ENCODE data around the gene PGAM2. TPM values are rescaled to one million over a fixed set of nuclear protein-coding genes. Genes with fewer than 3 reads are reported as not detected.
A peak's percentile ranks its signal among the peaks of the same experiment; 100 is the strongest.

Gene PGAM2
- total RNA-seq, 1 donor from 2014 or later = not detected

DNA sequence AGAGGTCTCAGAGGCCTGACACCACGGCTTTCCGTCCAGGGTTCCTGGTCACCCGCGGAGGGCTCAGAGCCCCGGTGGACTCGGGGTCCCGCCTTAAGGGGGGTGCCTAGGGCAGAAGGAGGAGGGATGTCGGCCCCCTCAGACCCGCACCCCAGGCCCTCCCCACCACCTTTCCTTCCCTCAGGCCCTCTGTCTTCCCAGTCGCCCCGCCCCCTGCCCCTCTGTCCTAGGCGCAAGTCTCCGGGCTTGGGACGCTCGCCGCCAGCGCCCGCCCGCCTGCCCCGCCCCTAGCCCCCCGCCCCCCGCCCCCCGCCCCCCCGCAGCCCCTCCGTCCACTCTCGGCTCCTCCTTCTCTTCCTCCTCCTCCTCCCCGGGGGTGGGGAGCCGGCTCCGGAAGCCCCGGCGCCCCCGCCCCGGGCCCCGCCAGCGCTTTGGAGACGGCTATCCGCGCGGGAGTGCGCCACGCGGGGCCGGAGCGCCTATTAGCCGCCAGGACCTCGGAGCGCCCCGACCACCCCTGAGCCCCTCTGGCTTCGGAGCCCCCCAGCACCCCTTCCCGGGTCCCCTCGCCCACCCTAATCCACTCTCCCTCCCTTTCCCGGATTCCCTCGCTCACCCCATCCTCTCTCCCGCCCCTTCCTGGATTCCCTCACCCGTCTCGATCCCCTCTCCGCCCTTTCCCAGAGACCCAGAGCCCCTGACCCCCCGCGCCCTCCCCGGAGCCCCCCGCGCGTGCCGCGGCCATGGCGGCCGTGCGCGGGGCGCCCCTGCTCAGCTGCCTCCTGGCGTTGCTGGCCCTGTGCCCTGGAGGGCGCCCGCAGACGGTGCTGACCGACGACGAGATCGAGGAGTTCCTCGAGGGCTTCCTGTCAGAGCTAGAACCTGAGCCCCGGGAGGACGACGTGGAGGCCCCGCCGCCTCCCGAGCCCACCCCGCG is 38.8 kb upstream of the PGAM2 start, which contains the start of gene AEBP1:
Gene AEBP1, plus strand, starts transcription at position 423 of the 937 bp plus-strand sequence. Its CDS starts 321 bp downstream, at position 744.
- DNase-seq (ENCODE audit: low read depth in 2 of 2) = peak in 1 of 2 donors; percentile 43

GRCh38 chr7:44103566-44103922 is 38.2 kb upstream of the PGAM2 start:
- no peak for DNase-seq (ENCODE audit: low read depth in 2 of 2)

- DNase-seq (ENCODE audit: low read depth in 2 of 2) = no peak
Measured at GRCh38 chr7:44102846-44103565, 37.6 kb upstream of the PGAM2 start.

- no peak for DNase-seq (ENCODE audit: low read depth in 2 of 2)
Measured at GRCh38 chr7:44101966-44102845, 36.8 kb upstream of the PGAM2 start.

DNA sequence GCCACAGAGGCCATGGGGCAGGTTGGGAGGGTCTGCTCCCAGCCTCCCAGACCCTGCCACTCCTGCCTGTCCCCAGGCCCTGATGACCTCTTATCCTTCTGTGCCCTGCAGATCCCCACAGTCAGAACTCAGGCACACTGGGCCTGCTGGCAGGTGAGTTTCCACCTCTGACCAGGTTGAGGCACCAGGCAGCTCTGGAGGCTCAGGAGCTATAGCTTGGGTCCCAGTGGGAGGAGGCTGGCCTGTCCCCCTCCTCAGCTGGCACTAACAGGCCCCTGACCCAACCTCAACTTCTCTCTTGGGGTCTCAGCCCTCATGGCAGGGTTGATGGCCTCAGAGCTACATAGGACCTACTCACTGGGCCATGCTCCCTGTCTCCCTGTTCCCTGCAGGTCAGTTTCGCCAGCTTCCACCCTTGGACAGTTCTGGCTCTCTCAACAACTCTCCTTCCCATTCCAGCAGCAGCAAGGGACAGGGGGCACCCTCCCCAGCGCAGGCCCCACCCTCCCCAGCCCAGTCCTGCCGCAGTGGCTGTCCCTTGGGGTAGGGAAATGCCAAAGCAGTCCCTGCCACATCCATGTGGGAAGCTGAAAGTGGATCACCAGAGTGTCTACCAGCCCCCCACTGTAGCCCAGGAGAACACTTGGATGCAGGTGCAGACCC is 36.1 kb upstream of the PGAM2 start:
- DNase-seq (ENCODE audit: low read depth in 2 of 2) = no peak

- no peak for DNase-seq (ENCODE audit: low read depth in 2 of 2)
Measured at GRCh38 chr7:44100458-44101302, 35.3 kb upstream of the PGAM2 start.

GRCh38 chr7:44099669-44100068 is 34.3 kb upstream of the PGAM2 start:
- DNase-seq (ENCODE audit: low read depth in 2 of 2) = no peak

- DNase-seq (ENCODE audit: low read depth in 2 of 2) = no peak
Measured at GRCh38 chr7:44098092-44099068, 33.0 kb upstream of the PGAM2 start.

DNA sequence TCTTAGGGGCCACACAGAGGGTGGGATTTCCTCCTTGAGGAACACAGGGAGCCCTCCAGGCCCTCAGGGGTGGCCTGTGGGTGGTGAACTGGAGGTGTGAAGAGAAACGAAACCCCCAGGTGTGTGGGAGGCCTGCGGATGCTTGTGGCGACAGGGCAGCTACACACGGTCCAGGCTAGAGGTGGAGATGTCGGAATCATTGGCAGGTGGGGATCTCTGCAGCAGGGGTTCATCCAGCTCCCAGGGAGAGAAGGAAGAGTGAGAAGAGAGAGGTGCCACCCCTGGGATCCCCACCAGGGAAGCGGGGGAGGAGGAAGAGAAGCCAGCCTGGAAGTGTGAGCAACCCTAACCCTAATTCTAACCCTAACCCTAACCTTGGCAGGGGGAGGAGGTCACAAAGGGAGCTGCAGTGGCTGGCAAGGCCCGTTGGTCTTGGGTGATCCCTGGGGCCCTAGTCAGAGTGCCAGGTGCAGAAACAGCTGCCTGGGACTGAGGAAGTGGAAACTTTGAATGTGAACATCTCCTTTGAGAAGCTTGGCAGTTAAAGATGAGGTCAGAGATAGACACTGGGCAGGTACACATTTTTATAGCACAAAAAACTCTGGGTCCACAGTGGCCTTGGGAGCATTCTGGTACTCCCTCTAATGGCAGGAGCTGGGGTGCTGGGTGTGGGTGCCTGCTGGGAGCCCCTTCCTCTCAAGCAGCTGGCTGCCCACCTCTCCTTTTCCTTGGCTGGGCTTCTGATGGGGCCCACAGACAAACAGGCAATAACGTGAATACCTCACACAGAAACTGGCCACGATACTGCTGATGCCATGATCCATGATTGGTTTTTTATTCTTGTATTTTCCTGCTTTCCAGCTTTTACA is 31.9 kb upstream of the PGAM2 start:
- no peak for DNase-seq (ENCODE audit: low read depth in 2 of 2)

- no peak for DNase-seq (ENCODE audit: low read depth in 2 of 2)
Measured at GRCh38 chr7:44096326-44096881, 31.0 kb upstream of the PGAM2 start.

DNA sequence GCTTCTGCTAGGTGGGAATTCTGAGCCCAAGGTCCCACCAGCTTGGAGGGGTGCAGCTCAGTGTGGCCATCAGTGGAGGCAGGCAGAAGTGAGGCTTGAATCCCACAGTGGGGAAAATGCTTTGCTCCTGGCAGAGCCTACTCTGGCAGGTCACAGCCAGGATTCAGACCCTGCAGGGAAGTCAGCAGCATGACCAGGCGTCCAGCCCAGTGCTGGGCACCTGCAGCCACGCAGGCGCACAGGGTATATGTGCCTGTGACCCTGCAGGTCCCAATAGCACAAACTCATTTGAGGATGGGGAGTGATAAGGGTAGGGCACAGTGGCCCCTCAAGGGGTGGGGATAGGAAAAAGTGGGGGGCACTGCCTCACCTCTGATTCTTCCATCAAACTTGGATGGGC is 30.4 kb upstream of the PGAM2 start:
- no peak for DNase-seq (ENCODE audit: low read depth in 2 of 2)

- DNase-seq (ENCODE audit: low read depth in 2 of 2) = no peak
Measured at GRCh38 chr7:44094883-44095592, 29.7 kb upstream of the PGAM2 start.

GRCh38 chr7:44094365-44094764 is 29.0 kb upstream of the PGAM2 start:
- DNase-seq (ENCODE audit: low read depth in 2 of 2) = no peak

GRCh38 chr7:44093102-44093641 is 27.8 kb upstream of the PGAM2 start:
- DNase-seq (ENCODE audit: low read depth in 2 of 2) = no peak

GRCh38 chr7:44087911-44088838 is 22.8 kb upstream of the PGAM2 start:
- DNase-seq (ENCODE audit: low read depth in 2 of 2) = peak; percentile 53 to 57

DNA sequence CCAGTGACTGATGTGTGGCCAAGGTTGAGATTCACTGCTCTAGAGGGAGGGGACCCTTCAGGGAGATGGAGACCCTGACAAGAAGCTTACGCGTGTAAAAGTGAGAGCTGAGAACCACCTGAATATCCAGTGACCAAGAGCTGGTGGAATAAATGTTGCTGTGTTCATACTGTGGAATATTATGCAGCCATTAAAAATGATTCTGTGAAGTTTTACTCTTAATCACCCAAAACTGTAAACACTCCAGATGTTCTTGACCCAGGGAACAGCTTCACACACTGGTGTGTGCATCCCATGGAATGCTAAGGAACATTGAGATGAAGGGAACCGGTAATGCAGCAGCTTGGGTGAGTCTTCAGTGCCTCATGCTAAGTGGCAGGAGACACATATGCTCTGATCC is 21.3 kb upstream of the PGAM2 start:
- no peak for DNase-seq (ENCODE audit: low read depth in 2 of 2)

All from dermis microvascular lymphatic vessel endothelial cell (primary cell).